NB4 (cell line): ENCODE results near the gene MAPK11.

ENCODE experiments used
- DNase-seq: peaks from one replicate; pipeline ENCODE4 v3.0.0; 2010; ENCODE audit warnings: low read depth
- H3K4me3 ChIP-seq: one replicate; pipeline ENCODE4 v1.5.1; 2011; ENCODE audit warnings: mild to moderate bottlenecking, low read depth, low read length, moderate library complexity
- MYC ChIP-seq: IDR thresholded peaks from 2 replicates; pipeline ENCODE4 v1.6.1; 2011; ENCODE audit warnings: low read depth, low read length
- POLR2A ChIP-seq: IDR thresholded peaks from 2 replicates; pipeline ENCODE4 v1.6.1; 2011; ENCODE audit warnings: mild to moderate bottlenecking; ENCODE audit not compliant: insufficient read length; ENCODE audit errors: extremely low read depth
- TF ChIP-seq, protein P1 (sequence below): IDR thresholded peaks from one replicate; pipeline ENCODE4 v1.5.1; 2012; ENCODE audit warnings: low read depth, low read length
- TF ChIP-seq, protein P2 (sequence below): IDR thresholded peaks from 2 replicates; pipeline ENCODE4 v1.6.1; 2011; ENCODE audit warnings: low read depth, low read length

The MAPK11 gene

GRCh38 chr22:50244420-50245213 lies 25.6 kb downstream of the MAPK11 start, which contains the start of gene TUBGCP6:
Gene TUBGCP6, minus strand, starts transcription at chr22:50245023. Its CDS starts 564 bp downstream, at chr22:50244459.
- H3K4me3 ChIP-seq = peak within 1 kb of the TSS; percentile 89
- peak; percentile 95 for DNase-seq
- TF ChIP-seq, protein P1, sequence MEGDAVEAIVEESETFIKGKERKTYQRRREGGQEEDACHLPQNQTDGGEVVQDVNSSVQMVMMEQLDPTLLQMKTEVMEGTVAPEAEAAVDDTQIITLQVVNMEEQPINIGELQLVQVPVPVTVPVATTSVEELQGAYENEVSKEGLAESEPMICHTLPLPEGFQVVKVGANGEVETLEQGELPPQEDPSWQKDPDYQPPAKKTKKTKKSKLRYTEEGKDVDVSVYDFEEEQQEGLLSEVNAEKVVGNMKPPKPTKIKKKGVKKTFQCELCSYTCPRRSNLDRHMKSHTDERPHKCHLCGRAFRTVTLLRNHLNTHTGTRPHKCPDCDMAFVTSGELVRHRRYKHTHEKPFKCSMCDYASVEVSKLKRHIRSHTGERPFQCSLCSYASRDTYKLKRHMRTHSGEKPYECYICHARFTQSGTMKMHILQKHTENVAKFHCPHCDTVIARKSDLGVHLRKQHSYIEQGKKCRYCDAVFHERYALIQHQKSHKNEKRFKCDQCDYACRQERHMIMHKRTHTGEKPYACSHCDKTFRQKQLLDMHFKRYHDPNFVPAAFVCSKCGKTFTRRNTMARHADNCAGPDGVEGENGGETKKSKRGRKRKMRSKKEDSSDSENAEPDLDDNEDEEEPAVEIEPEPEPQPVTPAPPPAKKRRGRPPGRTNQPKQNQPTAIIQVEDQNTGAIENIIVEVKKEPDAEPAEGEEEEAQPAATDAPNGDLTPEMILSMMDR = no peak
- TF ChIP-seq, protein P2, sequence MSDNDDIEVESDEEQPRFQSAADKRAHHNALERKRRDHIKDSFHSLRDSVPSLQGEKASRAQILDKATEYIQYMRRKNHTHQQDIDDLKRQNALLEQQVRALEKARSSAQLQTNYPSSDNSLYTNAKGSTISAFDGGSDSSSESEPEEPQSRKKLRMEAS = peak; percentile 59
- TF ChIP-seq POLR2A = peak; percentile 58
- TF ChIP-seq MYC = peak; percentile 82; the same call in 1 of the 2 replicates

- TF ChIP-seq, protein P2 = no peak
- TF ChIP-seq MYC (no peak), POLR2A (no peak)
- TF ChIP-seq, protein P1 = no peak
- DNase-seq = peak; percentile 53
- peak overlapping the region; percentile 89 for H3K4me3 ChIP-seq
Measured at GRCh38 chr22:50243685-50244419, 26.3 kb downstream of the MAPK11 start.

GRCh38 chr22:50242406-50242949 lies 27.7 kb downstream of the MAPK11 start:
- no peak for DNase-seq
- TF ChIP-seq, protein P1 = no peak
- TF ChIP-seq, protein P2 = 0 out of 2 replicates have a peak, but pooled peaks have one; percentile 9
- TF ChIP-seq POLR2A (no peak), MYC (no peak)
- H3K4me3 ChIP-seq = peak overlapping the region; percentile 89

DNA sequence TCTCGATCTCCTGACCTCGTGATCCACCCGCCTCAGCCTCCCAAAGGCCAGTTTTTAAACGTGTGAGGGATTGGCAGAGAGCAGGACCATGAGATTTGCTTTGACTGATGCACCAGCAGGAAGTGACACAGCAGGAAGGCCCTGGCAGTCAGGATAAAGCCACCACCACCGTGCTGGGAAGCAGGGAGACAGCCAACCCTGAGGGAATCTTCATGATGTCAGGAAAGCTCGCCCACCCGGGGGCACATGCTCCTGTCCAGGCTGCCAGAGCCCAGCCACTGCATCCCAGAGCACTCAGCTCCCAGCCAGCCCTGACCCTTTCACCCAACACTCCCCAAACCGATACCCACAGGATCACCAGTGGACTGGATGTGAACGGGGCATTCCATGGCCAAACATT lies 31.4 kb downstream of the MAPK11 start:
- H3K4me3 ChIP-seq = no peak overlapping the region
- DNase-seq = no peak
- TF ChIP-seq POLR2A (no peak), MYC (no peak)
- TF ChIP-seq, protein P1 = no peak
- TF ChIP-seq, protein P2 = no peak

- TF ChIP-seq MYC (no peak), POLR2A (no peak)
- TF ChIP-seq, protein P1 = peak; percentile 46
- TF ChIP-seq, protein P2 = no peak
- peak; percentile 88 for DNase-seq
- no peak overlapping the region for H3K4me3 ChIP-seq
Measured at GRCh38 chr22:50236731-50237409, 33.3 kb downstream of the MAPK11 start.
